GM13977 (cell line): ENCODE results near the gene CPNE1.

Experiments
- DNase-seq: peaks from one replicate; pipeline ENCODE4 v3.0.0; 2012; ENCODE audit warnings: low spot score
- in situ Hi-C: fragments of 300-500 bp; cut with MboI; formaldehyde crosslinking; loops from one replicate; pipeline ENCODE4 v1.12.0; 2022; ENCODE audit warnings: low sequenced_read_pairs, low pct_unique_long_range_greater_than_20kb, mixed read lengths, inconsistent platforms; ENCODE audit not compliant: unreplicated experiment
- TF ChIP-seq, protein P1 (sequence below): IDR thresholded peaks from 2 replicates; pipeline ENCODE4 v1.5.1; 2012; ENCODE audit warnings: mild to moderate bottlenecking, control low read depth; ENCODE audit not compliant: insufficient read depth; ENCODE audit errors: extremely low read depth, missing control alignments

CPNE1 gene

DNA sequence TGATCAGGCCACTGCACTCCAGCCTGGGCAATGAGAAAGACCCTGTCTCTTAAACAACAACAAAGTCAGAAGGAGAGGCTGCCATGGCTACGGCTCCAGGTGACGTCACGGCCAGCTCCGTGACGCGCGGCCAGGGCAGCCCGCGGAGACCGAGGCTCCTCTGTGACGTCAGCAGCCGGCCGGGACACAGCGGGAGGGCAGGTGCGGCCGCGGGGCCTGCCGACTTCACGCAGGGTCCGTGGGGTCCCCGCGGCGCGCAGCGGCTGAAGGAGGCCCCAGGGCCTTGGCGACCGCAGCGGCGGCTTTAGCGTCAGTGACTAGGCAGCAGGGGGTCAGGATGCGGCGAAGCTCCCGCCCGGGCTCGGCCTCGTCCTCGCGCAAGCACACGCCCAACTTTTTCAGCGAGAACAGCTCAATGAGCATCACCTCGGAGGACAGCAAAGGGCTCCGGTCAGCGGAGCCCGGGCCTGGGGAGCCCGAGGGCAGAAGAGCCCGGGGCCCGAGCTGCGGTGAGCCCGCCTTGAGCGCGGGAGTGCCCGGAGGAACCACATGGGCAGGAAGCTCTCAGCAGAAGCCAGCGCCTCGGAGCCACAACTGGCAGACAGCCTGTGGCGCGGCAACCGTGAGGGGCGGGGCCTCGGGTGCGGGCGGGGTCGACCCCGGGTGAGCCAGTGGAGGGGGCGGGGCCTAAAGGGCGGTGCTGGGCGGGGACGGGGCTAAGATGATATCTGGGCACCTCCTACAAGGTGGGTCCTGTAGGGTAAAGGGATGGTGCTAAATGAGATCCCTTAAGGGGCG lies 48.8 kb downstream of the CPNE1 start, which contains the start of gene SPAG4:
Gene SPAG4 (plus strand): TSS at position 163 of the 798 bp plus-strand sequence. CDS start 175 bp downstream, at position 338.
- TF ChIP-seq, protein P1, sequence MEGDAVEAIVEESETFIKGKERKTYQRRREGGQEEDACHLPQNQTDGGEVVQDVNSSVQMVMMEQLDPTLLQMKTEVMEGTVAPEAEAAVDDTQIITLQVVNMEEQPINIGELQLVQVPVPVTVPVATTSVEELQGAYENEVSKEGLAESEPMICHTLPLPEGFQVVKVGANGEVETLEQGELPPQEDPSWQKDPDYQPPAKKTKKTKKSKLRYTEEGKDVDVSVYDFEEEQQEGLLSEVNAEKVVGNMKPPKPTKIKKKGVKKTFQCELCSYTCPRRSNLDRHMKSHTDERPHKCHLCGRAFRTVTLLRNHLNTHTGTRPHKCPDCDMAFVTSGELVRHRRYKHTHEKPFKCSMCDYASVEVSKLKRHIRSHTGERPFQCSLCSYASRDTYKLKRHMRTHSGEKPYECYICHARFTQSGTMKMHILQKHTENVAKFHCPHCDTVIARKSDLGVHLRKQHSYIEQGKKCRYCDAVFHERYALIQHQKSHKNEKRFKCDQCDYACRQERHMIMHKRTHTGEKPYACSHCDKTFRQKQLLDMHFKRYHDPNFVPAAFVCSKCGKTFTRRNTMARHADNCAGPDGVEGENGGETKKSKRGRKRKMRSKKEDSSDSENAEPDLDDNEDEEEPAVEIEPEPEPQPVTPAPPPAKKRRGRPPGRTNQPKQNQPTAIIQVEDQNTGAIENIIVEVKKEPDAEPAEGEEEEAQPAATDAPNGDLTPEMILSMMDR = no peak

DNA sequence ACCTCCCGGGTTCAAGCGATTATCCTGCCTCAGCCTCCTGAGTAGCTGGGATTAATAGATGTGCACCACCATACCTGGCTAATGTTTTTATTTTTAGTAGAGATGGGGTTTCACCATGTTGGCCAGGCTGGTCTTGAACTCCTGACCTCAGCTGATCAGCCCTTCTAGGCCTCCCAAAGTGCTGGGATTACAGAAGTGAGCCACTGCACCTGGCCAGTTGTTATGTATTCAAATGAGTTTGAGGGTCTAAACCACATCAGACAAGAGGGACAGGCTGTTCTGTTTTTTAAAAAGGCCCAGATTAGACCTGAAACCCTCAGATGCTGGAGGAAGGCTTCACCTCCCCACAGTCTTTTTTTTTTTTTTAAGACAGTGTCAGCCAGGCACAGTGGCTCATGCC lies 53.2 kb downstream of the CPNE1 start:
- in situ Hi-C loops = no loop called here
- peak; percentile 81 for DNase-seq
- TF ChIP-seq, protein P1 = no peak

More for the DNA sequence above, 48.8 kb downstream of the CPNE1 start, which contains the start of gene SPAG4:
- peak; percentile 99 for DNase-seq
- in situ Hi-C loops = no loop called here

DNA sequence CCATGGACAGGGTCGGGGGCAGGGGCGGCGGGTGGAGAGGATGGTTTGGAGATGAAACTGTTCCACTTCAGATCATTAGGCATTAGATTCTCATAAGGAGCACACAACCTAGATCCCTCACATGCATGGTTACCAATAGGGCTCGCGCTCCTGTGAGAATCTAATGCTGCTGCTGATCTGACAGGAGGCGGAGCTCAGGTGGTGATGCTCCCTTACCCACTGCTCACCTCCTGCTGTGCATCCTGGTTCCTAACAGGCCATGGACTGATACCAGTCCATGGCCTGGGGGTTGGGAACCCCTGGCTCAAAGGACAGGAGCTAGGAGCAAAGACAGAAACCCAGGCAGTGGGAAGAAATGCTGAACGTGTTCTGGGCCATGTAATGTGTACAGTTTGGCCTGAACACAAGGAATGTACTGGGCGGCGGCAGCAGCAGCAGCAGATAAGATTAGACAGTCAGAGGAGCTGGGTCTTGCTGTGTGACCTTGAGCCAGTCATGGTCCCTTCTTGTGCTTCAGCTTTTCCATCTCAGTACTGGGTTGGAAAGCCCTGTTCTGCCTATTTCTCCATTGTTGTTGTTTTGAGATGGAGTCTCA lies 53.8 kb downstream of the CPNE1 start:
- in situ Hi-C loops = no loop called here
- TF ChIP-seq, protein P1 = no peak
- DNase-seq = no peak

DNA sequence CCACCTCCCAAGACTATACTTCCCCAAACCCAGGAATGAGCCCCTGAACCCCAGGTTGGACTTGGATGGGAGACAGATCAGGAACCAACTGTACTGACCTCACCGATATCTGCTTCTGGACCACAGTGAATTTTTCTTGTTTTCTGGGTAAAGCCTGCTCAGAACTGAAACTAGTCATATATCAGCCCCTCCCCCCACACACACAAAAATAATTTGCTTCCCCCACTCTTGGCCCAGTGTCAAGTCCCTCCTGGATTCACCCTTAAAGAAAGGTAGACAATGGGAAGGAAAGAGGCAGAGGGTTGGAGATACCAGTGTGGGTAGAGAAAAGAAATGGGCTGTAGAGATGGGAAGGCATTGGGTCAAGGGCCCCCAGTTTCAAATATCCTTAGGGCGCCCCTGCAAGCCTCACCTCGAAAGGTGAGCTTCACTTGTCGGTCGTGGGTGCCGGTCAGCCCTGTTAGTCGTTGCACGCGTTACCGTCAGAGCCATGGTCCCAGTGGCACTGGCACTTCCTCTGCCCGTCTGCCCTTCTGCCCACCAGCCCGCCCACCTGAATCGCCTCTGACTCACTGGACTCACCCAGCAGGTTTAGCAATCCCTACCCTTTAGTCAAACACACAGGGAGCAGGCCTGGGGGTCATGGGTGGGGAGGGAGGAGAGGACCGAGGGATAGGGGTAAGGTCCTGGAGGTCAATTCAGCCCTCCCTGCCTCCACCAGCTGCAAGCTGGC lies 57.5 kb downstream of the CPNE1 start:
- TF ChIP-seq, protein P1 = no peak
- DNase-seq = no peak
- in situ Hi-C loops = no loop called here

DNA sequence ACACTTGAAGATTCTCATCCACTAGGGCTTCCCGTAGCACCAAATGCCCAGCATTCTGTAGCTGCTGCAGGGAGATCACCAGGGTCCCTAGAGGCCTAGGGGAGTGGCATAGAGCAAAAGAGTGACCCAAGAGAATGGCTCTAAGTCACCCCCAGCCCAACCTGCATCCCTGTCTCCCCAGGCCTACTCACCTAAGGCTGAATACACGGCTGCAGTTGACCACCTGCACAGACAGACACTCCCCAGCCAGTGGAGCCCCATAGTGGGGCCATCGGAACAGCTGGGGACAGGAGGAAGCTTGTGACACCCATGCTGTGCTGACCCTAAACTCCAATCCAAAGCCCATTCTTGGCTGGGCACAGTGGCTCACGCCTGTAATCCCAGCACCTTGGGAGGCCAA lies 58.6 kb downstream of the CPNE1 start:
- in situ Hi-C loops = no loop called here
- no peak for DNase-seq
- TF ChIP-seq, protein P1 = no peak

DNA sequence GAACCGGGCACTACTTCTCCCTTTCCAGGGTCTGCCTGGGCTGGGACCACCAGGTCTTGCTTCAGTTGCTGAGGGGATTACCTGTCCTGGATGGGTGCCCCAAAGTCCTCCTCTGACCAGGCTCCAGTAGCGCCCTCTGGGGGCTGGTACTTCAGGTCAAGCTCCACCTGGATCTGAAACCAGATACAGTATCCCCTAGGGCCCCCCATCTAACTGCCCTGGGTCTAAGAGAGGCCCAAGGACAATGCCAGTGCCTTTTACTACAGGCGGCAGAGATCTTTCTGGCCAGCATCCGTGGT lies 60.3 kb downstream of the CPNE1 start:
- DNase-seq = peak; percentile 33
- TF ChIP-seq, protein P1 = peak; percentile 55
- in situ Hi-C loops = no loop called here
